ENCODE results near the gene UNKL.
"Not testable (repeated sequence)": the region's sequence is repeated elsewhere in the genome, so short reads cannot be mapped to it uniquely, and the experiment has no call there.

Gene UNKL

GRCh38 chr16:1446296-1447080 lies 32.0 kb upstream of the UNKL start:
- FAIRE-seq (no peak), DNase-seq (ENCODE audit: low spot score) (no peak)

GRCh38 chr16:1445518-1446203 lies 31.2 kb upstream of the UNKL start:
- FAIRE-seq (no peak), DNase-seq (ENCODE audit: low spot score) (no peak)

GRCh38 chr16:1444730-1445517 lies 30.4 kb upstream of the UNKL start:
- DNase-seq (ENCODE audit: low spot score), result no peak
- no peak for FAIRE-seq

DNA sequence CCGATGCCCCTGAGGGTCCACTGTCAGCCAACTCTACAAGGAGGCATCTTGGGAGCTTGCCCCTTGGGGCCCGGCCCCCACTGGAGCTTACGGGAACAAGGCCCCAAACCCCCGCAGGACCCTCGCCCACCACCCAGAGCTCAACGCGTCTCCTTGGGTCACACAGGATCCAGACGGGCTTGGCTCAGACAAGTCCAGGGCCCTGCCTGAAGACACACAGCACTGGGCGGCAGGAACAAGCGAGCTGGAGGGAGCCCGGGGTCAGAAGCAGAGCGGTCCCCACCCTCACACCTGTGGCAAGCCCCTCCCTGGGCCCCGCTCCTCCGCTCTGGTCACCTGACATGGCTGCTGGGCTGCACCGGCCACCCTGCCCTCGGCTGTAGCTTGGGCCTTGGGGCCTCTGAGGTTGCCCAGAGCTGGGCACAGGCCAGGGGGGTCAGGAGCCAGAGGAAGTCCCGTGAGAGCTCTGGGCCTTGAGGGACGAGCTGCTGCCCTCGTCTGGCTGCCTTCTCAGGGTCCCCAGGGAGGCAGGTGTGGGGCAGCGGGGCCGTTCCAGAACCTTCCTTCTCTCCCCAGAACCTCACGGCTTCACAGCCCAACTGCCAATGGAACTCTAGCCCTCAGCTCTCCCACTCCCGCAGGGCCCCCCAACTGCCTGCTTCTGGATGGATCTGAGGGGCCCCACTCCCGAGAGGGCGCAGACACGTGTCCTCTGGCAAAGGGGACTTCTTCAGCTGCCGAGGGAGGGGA lies 29.7 kb upstream of the UNKL start, which contains the start of gene CCDC154:
Gene CCDC154, minus strand, starts transcription at position 577 of the 750 bp plus-strand sequence. Its CDS starts 234 bp downstream, at position 343.
- no peak for FAIRE-seq
- DNase-seq (ENCODE audit: low spot score), result no peak

GRCh38 chr16:1443403-1443973 lies 29.0 kb upstream of the UNKL start:
- FAIRE-seq (no peak), DNase-seq (ENCODE audit: low spot score) (no peak)

- DNase-seq (ENCODE audit: low spot score) (no peak), FAIRE-seq (no peak)
Observed at GRCh38 chr16:1442697-1443096, 28.2 kb upstream of the UNKL start.

DNA sequence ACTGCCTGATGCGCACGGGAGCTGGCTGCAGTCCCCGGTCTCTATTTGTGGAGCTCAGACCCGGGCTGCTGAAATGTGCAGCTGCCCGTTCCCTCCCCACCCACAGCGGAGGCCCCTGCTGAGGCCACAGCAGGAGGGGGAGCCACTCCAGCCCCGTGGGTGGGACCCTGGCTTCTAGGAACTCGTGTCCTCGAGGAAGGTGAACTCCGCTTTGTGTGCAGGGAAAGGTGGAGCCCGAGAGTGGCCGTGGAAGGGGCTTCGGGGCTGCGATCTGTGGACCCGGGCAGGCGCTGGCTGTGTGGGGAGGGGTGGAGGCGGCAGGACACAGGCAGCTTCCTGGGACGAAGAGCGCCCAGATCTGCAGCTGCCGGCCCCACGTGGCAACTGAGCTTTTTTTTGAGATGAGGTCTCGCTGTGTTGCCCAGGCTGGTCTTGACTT lies 26.9 kb upstream of the UNKL start:
- DNase-seq (ENCODE audit: low spot score) (no peak), FAIRE-seq (no peak)

DNA sequence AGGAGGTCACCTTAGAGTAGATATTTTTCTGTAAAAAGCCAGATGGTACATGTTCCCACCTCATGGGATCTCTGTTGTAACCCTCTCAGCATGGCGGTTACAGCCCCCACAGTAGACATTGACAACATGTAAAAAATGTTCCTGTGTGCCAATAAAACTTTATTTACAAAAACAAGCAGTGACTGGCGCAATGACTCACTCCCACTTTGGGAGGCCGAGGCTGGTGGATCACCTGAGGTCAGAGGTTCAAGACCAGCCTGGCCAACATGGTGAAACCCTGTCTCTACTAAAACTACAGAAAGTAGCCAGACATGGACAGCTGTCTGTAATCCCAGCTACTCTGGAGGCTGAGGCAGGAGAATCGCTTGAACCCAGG lies 25.2 kb upstream of the UNKL start:
- not testable (repeated sequence) for DNase-seq (ENCODE audit: low spot score); FAIRE-seq

- DNase-seq (ENCODE audit: low spot score) (no peak), FAIRE-seq (no peak)
Observed at GRCh38 chr16:1439058-1439698, 24.7 kb upstream of the UNKL start.

- DNase-seq (ENCODE audit: low spot score), result no peak
- FAIRE-seq, result no peak
Observed at GRCh38 chr16:1438229-1439057, 23.9 kb upstream of the UNKL start.

GRCh38 chr16:1437606-1438005 lies 23.1 kb upstream of the UNKL start:
- no peak for DNase-seq (ENCODE audit: low spot score)
- no peak for FAIRE-seq

DNA sequence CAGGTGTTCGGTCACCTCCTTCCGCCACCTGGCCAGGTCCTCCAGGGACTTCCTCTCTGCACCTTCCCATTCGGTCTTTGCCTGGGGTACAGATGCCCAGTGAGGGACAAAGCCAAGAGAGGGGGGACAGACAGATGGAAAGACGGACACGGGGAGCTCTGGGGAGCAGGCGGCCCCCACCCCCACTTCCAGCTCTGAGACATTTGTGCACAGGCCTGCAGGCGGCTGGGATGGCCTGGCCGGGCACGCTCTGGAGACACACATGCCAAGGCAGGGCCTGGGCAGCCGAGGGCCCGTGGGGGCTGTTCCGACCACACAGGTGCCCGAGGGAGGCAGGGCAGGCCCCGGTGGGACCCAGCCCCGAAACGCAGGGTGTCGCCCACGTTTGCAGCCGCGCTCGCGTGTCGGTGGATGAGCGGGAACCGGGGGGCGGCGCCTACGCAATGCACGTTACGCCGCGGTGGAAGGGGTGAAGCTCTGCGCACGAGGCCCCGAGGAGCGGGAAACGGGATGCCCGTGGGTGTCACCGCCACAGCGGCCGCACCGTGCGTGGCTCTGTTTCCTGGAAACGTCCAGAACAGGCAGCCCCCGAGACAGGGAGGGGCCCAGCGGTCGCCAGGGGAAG lies 22.3 kb upstream of the UNKL start:
- DNase-seq (ENCODE audit: low spot score), result no peak
- no peak for FAIRE-seq

DNA sequence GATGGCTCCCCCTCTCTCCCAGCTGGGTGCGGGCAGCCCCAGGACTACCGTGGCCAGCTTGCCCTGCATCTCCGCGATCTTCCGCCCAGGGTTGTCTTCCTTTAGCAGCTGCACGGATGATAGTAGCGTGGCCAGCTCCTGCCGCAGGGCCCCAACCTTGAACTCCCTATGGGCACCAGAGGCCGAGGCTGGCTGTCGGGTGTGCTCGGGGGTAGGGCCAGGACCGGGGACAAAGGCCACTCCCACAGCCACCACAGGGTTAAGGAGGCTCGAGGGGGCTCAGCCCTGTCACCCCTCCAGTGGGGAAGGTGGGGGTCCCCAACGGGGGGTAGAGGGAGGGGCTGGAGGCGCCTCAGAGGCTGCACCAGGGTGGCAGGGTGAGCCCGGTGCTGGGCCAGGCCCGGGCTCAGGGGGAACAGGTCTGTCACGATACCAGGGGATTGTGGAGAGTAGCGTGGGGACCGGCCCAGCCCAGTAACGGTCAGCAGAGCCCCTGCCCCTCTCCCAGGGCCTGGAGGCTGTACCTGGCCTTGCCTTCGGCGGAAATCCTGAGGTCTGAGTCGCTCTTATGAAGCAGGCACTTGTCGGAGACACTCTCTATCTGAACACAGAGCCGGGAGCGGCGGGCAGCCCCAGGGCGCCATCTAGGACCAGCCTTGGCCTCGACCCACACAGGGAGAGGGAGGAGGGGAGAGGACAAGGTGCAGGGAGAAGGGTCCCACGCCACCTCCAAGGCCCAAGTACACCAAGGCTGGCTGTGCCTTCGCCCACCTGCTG lies 21.6 kb upstream of the UNKL start:
- FAIRE-seq, result no peak
- no peak for DNase-seq (ENCODE audit: low spot score)

DNA sequence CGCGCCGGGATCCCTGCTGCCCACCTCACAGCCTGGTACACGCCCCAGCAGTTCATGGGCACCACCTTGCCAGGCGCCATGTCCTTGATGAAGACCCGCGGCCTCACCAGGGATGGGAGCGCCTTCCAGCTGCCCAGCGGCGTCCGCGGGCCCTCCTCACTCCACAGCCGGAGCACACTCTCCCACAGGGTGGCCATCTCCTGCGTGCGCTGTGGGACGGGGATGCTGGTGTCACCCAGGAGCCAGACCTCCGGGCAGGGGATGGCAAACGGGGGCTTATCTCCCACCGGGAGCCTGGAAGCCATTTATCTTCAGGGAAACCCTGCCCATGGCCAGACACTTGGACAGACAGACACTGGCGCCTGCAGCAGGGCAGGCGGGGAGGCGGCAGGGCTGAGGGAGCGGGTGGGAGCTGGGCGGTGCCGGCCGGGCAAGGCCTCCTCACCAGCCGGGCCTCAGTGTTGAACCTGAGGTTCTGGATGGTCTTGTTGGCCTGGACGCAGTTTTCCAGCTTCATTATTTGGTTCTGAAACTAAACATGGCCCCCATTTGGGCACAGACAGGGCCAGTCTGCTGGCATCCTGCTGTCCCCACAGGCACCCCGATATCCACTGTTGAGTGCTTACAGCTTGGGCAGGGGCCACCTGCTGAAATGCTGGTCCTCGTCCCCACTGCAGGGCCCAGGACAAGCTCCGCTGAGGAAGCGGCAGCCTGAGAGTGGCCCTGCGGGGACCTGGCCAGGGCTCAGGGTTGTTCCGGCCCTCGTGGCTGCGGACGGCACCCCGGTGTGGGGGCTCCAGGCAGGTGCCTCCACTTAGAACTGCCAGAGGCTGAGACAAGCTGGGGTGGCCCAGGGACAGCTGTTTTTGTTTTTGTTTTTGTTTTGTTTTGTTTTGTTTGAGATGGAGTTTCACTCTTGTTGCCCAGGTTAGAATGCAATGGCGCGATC lies 20.4 kb upstream of the UNKL start:
- FAIRE-seq, result no peak
- no peak for DNase-seq (ENCODE audit: low spot score)

GRCh38 chr16:1433756-1434155 lies 19.3 kb upstream of the UNKL start:
- no peak for DNase-seq (ENCODE audit: low spot score)
- no peak for FAIRE-seq

- no peak for FAIRE-seq
Observed at GRCh38 chr16:1433263-1433560, 18.7 kb upstream of the UNKL start.

More at GRCh38 chr16:1433263-1433560, 18.7 kb upstream of the UNKL start:
- no peak for DNase-seq (ENCODE audit: low spot score)
